ENCODE data around the gene SIRT3.

Gene SIRT3

DNA sequence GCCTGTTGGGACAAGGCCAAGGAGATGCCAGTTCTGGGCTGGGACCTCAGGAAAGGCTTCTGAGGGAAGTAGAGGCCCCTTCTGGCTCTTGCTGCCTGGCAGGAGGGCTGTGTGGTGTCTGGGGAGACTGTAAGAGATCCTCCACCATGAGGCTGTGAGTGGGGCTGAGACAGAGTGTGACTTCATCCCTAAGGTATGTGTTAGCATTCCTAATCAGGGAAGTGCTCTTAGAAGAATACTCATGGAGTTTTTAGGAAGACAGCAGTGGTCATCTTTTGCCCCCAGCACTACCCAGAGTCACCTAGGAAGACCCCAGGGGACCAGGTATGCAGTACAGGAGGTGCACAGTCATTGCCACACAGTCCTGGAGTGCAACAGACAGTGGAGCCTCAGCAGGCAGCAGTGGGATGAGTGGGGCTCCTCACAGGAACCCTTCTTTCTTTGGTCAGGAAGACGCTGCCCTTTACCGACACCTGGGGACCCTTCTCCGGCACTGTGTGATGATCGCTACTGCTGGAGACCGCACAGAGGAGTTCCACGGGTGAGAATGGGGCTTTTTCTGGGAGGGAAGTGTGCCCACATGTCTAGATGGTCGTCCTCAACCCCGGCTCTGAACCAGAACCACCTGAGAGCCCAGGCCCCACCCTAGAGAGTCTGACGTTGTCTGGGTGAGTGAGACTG is 25.9 kb downstream of the SIRT3 start:
- H3K27ac ChIP-seq, result no peak overlapping the region

GRCh38 chr11:209275-210121 is 26.6 kb downstream of the SIRT3 start:
- Histone ChIP-seq H3K9ac (ENCODE audit: insufficient read length) (peak overlapping the region; percentile 95), H3K4me3 (peak overlapping the region; percentile 96), H3K36me3 (ENCODE audit: insufficient read depth, low read length) (peaks cover 50% of the 10 kb centered on the region), H3K9me3 (ENCODE audit: low read depth, low read length) (no peaks in the 10 kb centered on the region), H3K27ac (no peak overlapping the region)
- DNase-seq (ENCODE audit: low read depth, low spot score), result no peak
- TF ChIP-seq FOXP2 (optimal IDR thresholded peaks at IDR 0.05; ENCODE audit: control extremely low read depth, extremely low read length, insufficient read depth), result no peak
- TF ChIP-seq EZH2 (IDR thresholded peaks at IDR 0.05), result no peak
- TF ChIP-seq POLR2AphosphoS5 (IDR thresholded peaks at IDR 0.05; ENCODE audit: borderline replicate concordance, low read depth, low read length), result no peak

More for the DNA sequence above, 25.9 kb downstream of the SIRT3 start:
- TF ChIP-seq POLR2AphosphoS5 (IDR thresholded peaks at IDR 0.05; ENCODE audit: borderline replicate concordance, low read depth, low read length), result no peak
- no peak for TF ChIP-seq EZH2 (IDR thresholded peaks at IDR 0.05)
- TF ChIP-seq FOXP2 (optimal IDR thresholded peaks at IDR 0.05; ENCODE audit: control extremely low read depth, extremely low read length, insufficient read depth), result no peak
- H3K4me3 ChIP-seq, result peak overlapping the region; percentile 96
- peaks cover 52% of the 10 kb centered on the region for H3K36me3 ChIP-seq (ENCODE audit: insufficient read depth, low read length)
- DNase-seq (ENCODE audit: low read depth, low spot score), result no peak
- peak overlapping the region; percentile 37 for H3K9ac ChIP-seq (ENCODE audit: insufficient read length)
- H3K9me3 ChIP-seq (ENCODE audit: low read depth, low read length), result no peaks in the 10 kb centered on the region

- peaks cover 44% of the 10 kb centered on the region for H3K36me3 ChIP-seq (ENCODE audit: insufficient read depth, low read length)
- no peak for TF ChIP-seq EZH2 (IDR thresholded peaks at IDR 0.05)
- TF ChIP-seq FOXP2 (optimal IDR thresholded peaks at IDR 0.05; ENCODE audit: control extremely low read depth, extremely low read length, insufficient read depth), result no peak
- no peak for TF ChIP-seq POLR2AphosphoS5 (IDR thresholded peaks at IDR 0.05; ENCODE audit: borderline replicate concordance, low read depth, low read length)
- 0 out of 2 replicates have a peak overlapping the region, but pooled peaks have one; percentile 97 for H3K27ac ChIP-seq
Measured at GRCh38 chr11:208917-209260, 27.3 kb downstream of the SIRT3 start.

DNA sequence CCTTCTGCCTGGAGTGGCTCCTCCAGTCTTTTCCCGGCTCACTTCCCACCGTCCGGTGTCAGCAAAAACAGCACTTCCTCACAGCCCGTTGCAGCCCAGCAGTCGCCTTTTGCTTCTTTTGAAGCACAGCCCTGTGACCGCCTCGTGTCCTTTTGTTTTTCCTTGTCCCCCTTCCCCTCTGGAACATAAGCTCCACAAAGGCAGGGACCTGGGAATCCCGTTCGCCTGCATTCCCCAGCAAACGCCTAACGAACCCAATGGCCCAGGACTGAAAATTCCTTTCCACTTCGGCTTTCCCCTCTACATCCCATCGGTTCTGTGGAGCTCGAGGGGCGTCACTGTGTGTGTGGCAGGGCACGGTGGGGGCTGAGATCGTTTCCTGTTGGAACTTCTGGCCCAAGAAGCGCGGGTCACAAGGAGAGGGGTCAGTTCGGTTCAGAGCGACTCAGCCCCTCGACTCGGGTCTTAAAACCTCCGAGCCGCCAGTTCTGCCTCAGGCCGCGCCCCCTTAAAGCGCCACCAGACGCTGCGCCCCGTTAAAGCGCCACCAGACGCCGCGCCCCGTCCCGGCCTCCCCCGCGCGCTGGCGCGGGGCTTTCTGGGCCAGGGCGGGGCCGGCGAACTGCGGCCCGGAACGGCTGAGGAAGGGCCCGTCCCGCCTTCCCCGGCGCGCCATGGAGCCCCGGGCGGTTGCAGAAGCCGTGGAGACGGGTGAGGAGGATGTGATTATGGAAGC is 27.8 kb downstream of the SIRT3 start:
- peaks cover 41% of the 10 kb centered on the region for H3K36me3 ChIP-seq (ENCODE audit: insufficient read depth, low read length)
- TF ChIP-seq FOXP2 (optimal IDR thresholded peaks at IDR 0.05; ENCODE audit: control extremely low read depth, extremely low read length, insufficient read depth) (no peak), EZH2 (IDR thresholded peaks at IDR 0.05) (no peak), POLR2AphosphoS5 (IDR thresholded peaks at IDR 0.05; ENCODE audit: borderline replicate concordance, low read depth, low read length) (peak; percentile 76; the same call in 1 of the 2 replicates)

More at GRCh38 chr11:208917-209260, 27.3 kb downstream of the SIRT3 start:
- peak overlapping the region; percentile 95 for H3K9ac ChIP-seq (ENCODE audit: insufficient read length)
- peak overlapping the region; percentile 96 for H3K4me3 ChIP-seq
- H3K9me3 ChIP-seq (ENCODE audit: low read depth, low read length), result no peaks in the 10 kb centered on the region
- DNase-seq (ENCODE audit: low read depth, low spot score), result no peak

DNA sequence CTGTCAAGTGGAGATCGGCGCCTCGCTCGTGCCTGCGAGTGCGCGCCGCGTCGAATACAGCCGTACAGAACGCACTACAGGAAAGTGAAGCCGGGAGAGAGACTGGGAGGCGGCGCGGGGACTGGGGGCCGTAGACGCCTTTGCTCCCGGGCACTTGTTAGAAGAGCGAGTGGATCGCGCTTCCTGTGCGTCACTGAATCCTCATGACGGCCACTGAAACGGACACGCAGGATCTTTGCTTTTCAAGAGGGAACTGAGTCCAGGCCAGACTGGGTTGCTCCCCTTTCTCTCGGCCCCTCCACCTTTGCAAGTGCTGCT is 28.3 kb downstream of the SIRT3 start:
- H3K9ac ChIP-seq (ENCODE audit: insufficient read length), result peak overlapping the region; percentile 95
- peaks cover 36% of the 10 kb centered on the region for H3K36me3 ChIP-seq (ENCODE audit: insufficient read depth, low read length)
- DNase-seq (ENCODE audit: low read depth, low spot score), result no peak
- H3K27ac ChIP-seq, result peak overlapping the region; percentile 97
- TF ChIP-seq EZH2 (IDR thresholded peaks at IDR 0.05) (no peak), POLR2AphosphoS5 (IDR thresholded peaks at IDR 0.05; ENCODE audit: borderline replicate concordance, low read depth, low read length) (no peak), FOXP2 (optimal IDR thresholded peaks at IDR 0.05; ENCODE audit: control extremely low read depth, extremely low read length, insufficient read depth) (no peak)
- H3K9me3 ChIP-seq (ENCODE audit: low read depth, low read length), result no peaks in the 10 kb centered on the region
- peak overlapping the region; percentile 96 for H3K4me3 ChIP-seq

More for the DNA sequence above, 27.8 kb downstream of the SIRT3 start:
- Histone ChIP-seq H3K9me3 (ENCODE audit: low read depth, low read length) (no peaks in the 10 kb centered on the region), H3K4me3 (peak overlapping the region; percentile 96), H3K9ac (ENCODE audit: insufficient read length) (peak overlapping the region; percentile 95), H3K27ac (peak overlapping the region; percentile 97)
- no peak for DNase-seq (ENCODE audit: low read depth, low spot score)

DNA sequence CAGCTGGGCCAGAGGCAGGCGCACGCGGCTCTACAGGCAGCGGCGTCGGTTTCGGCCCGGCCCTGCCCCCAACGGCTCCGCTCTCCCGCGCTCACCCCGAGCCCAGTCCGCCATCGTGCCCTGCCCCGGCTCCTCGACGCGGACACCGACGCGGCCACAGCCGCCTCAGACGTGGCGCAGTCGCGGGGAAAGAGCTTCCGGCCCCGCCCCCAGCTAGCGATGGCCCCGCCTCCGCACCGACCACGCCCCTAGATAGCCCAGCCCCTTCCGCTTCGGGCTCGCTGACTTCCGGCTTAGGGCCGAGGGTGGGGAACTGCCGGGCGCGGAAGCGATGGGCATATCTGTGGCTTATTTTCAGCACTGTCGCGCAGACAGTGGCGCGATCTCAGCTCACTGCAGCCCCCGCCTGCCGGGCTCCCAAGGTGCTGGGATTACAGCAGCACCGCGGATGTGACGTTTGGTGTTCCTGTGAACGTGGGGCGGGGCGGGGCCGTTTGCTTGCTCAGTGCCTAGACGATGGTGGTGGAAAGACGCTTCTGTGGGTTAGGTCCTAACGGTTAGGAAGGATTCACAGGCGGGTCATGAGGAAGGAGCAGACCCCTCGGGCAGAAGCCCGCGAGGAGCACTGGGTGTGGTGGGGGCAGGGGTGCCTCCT is 28.8 kb downstream of the SIRT3 start, which contains the start of the genes BET1L and RIC8A:
TSS of gene BET1L (minus strand) at position 192 of the 655 bp plus-strand sequence. CDS start at position 114, 78 bp downstream.
TSS of gene RIC8A (plus strand) at position 501 of the 655 bp plus-strand sequence. CDS start 1,147 bp downstream, outside the sequence.
- H3K36me3 ChIP-seq (ENCODE audit: insufficient read depth, low read length), result peaks cover 31% of the 10 kb centered on the region
- H3K9ac ChIP-seq (ENCODE audit: insufficient read length), result peak within 1 kb of the TSS; percentile 97
- DNase-seq (ENCODE audit: low read depth, low spot score), result peak; percentile 91
- no peaks in the 10 kb centered on the region for H3K9me3 ChIP-seq (ENCODE audit: low read depth, low read length)
- H3K27ac ChIP-seq, result peak within 1 kb of the TSS; percentile 97
- peak; percentile 33 for TF ChIP-seq FOXP2 (optimal IDR thresholded peaks at IDR 0.05; ENCODE audit: control extremely low read depth, extremely low read length, insufficient read depth)
- peak; percentile 87 for TF ChIP-seq POLR2AphosphoS5 (IDR thresholded peaks at IDR 0.05; ENCODE audit: borderline replicate concordance, low read depth, low read length)
- no peak for TF ChIP-seq EZH2 (IDR thresholded peaks at IDR 0.05)
- peak within 1 kb of the TSS; percentile 96 for H3K4me3 ChIP-seq

DNA sequence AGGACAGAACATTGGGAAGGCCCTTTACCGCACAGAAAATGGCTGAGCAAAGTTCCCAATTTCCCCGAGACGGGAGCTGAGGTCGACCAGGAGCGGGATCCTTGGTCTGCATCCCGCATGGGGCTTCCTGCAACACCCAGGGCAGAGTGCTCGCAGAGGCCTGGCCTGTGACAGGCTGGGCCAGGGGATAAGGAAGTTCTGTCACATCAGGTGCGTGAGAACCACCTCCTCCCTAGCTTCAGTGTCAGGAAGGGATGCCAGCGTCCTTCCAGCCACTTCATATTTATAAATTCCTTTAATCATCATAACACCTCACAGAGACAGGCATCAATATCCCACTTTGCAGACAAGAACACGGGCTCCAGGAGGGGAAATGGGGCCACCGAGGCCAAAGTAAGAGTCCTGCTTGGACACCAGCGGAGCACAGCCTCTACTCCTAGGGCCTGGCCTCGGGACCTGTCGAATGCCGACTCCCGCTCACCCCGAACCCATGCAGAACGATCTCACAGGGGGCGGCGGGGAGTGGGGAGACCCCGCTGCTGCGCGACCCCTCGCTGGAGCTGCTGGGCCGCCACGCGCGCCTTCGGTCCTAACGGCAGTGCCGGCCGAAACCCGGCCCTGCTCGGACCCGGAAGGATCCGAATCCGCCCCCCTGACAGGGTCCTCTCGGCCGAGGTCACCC is 29.5 kb downstream of the SIRT3 start:
- Histone ChIP-seq H3K9me3 (ENCODE audit: low read depth, low read length) (no peaks in the 10 kb centered on the region), H3K36me3 (ENCODE audit: insufficient read depth, low read length) (peaks cover 25% of the 10 kb centered on the region), H3K9ac (ENCODE audit: insufficient read length) (peak overlapping the region; percentile 97), H3K27ac (no peak overlapping the region), H3K4me3 (peak overlapping the region; percentile 96)
- no peak for TF ChIP-seq EZH2 (IDR thresholded peaks at IDR 0.05)
- no peak for TF ChIP-seq FOXP2 (optimal IDR thresholded peaks at IDR 0.05; ENCODE audit: control extremely low read depth, extremely low read length, insufficient read depth)
- TF ChIP-seq POLR2AphosphoS5 (IDR thresholded peaks at IDR 0.05; ENCODE audit: borderline replicate concordance, low read depth, low read length), result no peak
- DNase-seq (ENCODE audit: low read depth, low spot score), result no peak

All from SK-N-MC (cell line).